ENCODE results near the gene IP6K2. TPM values are rescaled to one million over a fixed set of nuclear protein-coding genes. Genes with fewer than 3 reads are reported as not detected.

Gene IP6K2
- total and polyA plus RNA-seq, 8 donors = 58.6 to 231 (median 210) TPM

DNA sequence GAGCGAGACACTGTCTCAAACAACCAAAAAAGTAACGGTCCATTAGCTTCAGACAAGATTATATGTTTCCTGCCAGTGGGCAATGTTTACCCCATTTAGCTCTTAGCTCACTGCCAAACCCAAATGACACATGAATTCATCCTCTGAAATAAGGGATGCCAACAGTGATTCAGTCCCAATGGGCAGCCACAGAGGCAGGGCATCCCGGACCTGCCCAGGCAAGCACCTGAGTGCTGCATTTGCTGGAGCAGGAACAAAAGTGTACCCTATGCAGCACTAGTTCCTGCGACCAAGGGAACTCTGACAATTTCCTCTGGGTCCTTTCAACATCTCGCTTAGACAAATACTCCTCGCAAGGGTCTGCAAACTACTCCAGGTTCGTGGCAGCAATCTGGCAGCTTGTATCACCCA, 8.0 kb downstream of the IP6K2 start:
- Histone ChIP-seq H3K36me3 (peaks cover 0 to 54% of the 10 kb centered on the region in 2 donors), H3K27me3 (no peaks in the 10 kb centered on the region), H3K27ac (peak overlapping the region in 1 of 2 donors; percentile 5), H3K4me3 (no peak overlapping the region), H3K4me1 (peaks cover 14 to 53% of the 10 kb centered on the region in 2 donors), H3K9me3 (no peaks in the 10 kb centered on the region)
- DNase-seq = no peak
- TF ChIP-seq, protein P1, sequence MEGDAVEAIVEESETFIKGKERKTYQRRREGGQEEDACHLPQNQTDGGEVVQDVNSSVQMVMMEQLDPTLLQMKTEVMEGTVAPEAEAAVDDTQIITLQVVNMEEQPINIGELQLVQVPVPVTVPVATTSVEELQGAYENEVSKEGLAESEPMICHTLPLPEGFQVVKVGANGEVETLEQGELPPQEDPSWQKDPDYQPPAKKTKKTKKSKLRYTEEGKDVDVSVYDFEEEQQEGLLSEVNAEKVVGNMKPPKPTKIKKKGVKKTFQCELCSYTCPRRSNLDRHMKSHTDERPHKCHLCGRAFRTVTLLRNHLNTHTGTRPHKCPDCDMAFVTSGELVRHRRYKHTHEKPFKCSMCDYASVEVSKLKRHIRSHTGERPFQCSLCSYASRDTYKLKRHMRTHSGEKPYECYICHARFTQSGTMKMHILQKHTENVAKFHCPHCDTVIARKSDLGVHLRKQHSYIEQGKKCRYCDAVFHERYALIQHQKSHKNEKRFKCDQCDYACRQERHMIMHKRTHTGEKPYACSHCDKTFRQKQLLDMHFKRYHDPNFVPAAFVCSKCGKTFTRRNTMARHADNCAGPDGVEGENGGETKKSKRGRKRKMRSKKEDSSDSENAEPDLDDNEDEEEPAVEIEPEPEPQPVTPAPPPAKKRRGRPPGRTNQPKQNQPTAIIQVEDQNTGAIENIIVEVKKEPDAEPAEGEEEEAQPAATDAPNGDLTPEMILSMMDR (IDR thresholded peaks at IDR 0.05) = no peak
- intact Hi-C loops (cut with DNase I) = no loop called here
- peak; percentile 77 for ATAC-seq

DNA sequence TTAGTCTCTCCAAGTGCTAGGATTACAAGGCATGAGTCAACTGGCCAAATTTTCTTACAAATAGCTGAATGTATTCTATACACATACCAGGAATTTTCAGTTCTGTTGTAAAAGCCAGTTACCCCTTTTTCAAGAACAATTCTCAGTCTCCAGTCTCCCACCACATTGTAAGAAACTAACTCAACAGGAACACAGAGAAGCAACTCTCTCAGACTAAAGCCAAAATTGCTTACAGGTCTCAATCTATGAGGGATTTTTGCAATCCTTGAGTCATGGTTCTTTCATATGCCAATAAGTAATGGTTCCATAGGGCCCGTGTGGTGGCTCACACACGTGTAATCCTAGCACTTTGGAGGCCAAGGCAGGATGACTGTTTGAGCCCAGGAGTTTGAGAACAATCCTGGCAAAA, 8.5 kb downstream of the IP6K2 start:
- peaks cover 0 to 49% of the 10 kb centered on the region in 2 donors for H3K36me3 ChIP-seq
- TF ChIP-seq, protein P1 (IDR thresholded peaks at IDR 0.05) = no peak
- H3K27me3 ChIP-seq = no peaks in the 10 kb centered on the region
- ATAC-seq = peak; percentile 8
- no peak overlapping the region for H3K4me3 ChIP-seq
- DNase-seq = no peak
- no peaks in the 10 kb centered on the region for H3K9me3 ChIP-seq
- peaks cover 14 to 51% of the 10 kb centered on the region in 2 donors for H3K4me1 ChIP-seq
- intact Hi-C loops (cut with DNase I) = no loop called here
- H3K27ac ChIP-seq = peak overlapping the region in 1 of 2 donors; percentile 5

DNA sequence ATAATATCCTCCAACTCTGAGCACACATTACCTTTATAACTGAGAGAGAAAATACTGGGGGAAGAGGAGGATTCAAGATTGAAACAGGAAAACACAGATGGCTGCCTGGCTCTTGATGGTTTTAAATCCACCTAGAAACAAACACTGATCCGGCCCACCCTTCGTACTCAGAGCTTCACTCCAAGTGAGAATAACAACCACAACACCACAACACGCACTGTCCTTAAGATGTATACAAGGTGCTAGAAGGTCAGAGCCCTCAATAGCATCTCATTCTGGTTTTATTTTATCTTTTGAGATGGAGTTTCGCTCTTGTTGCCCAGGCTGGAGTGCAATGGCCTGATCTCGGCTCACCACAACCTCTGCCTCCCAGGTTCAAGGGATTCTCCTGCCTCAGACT, 9.9 kb downstream of the IP6K2 start:
- H3K27ac ChIP-seq = no peak overlapping the region
- intact Hi-C loops (cut with DNase I) = no loop called here
- H3K4me1 ChIP-seq = peaks cover 14 to 38% of the 10 kb centered on the region in 2 donors
- ATAC-seq (no peak), DNase-seq (no peak)
- no peaks in the 10 kb centered on the region for H3K27me3 ChIP-seq
- H3K36me3 ChIP-seq = peaks cover 0 to 36% of the 10 kb centered on the region in 2 donors
- no peaks in the 10 kb centered on the region for H3K9me3 ChIP-seq
- no peak overlapping the region for H3K4me3 ChIP-seq
- TF ChIP-seq, protein P1 (IDR thresholded peaks at IDR 0.05) = no peak

DNA sequence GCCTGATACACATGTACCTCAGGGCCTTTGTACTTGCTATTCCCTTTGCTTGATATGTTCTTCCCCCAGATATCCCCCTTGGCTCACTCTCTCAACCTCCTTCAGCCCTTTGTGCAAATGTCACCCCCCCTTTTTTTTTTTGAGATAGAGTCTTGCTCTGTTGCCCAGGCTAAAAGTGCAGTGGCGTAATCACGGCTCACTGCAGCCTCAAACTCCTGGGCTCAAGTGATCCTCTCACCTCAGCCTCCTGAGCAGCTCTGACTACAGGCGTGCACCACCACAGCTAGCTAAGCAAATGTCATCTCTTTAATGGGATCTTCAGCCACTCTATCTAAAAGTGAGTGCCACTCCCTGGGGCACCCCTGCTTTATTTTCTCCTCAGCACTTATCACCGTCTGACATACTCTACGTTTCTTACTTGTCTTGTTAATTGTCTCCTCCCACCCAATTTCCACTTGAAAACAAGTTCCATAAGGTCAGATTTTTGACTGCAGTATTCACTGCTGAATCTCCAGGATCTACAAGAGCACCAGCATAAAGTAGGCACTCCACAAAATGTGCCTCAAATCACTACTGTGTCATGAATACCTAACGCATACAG, 14.6 kb downstream of the IP6K2 start:
- H3K27ac ChIP-seq = no peak overlapping the region
- peaks cover 0 to 33% of the 10 kb centered on the region in 2 donors for H3K36me3 ChIP-seq
- DNase-seq (no peak), ATAC-seq (no peak)
- no peaks in the 10 kb centered on the region for H3K27me3 ChIP-seq
- peaks cover 0 to 29% of the 10 kb centered on the region in 2 donors for H3K4me1 ChIP-seq
- H3K9me3 ChIP-seq = no peaks in the 10 kb centered on the region
- TF ChIP-seq, protein P1 (IDR thresholded peaks at IDR 0.05) = no peak
- no peak overlapping the region for H3K4me3 ChIP-seq
- intact Hi-C loops (cut with DNase I) = no loop called here

DNA sequence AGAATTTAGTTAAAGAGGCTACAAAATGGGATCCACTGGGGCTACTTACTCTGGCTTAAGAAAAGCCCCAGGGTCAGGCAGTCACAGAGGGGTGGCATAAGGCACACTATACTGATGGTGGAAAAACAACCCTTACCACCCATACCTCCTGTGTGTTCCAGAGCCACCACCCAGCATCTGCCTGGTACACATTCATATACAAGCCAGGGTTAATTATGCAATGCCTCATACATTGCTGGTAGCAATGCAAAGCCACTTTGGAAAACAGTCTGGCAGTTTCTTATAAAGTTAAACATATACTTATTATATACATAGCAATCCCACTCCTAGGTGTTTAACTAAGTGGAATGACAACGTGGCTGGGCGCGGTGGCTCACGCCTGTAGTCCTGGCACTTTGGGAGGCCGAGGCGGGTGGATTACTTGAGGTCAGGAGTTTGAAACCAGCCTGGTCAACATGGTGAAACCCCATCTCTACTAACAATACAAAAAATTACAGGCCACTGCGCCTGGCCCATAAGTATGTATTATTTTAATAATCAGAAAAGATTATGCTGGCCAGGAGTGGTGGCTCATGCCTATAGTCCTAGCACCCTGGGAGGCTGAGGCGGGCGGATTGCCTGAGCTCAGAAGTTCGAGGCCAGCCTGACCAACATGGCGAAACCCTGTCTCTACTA, 16.2 kb downstream of the IP6K2 start:
- Histone ChIP-seq H3K4me3 (no peak overlapping the region), H3K9me3 (no peaks in the 10 kb centered on the region), H3K27ac (no peak overlapping the region), H3K27me3 (no peaks in the 10 kb centered on the region), H3K4me1 (peaks cover 0 to 34% of the 10 kb centered on the region in 2 donors), H3K36me3 (peaks cover 0 to 29% of the 10 kb centered on the region in 2 donors)
- no peak for DNase-seq
- ATAC-seq = no peak
- intact Hi-C loops (cut with DNase I) = no loop called here
- TF ChIP-seq, protein P1 (IDR thresholded peaks at IDR 0.05) = no peak
